Ammon's horn (tissue), 1 donor: ENCODE measurements around the gene NUTF2.
A peak's percentile ranks its signal among the peaks of the same experiment; 100 is the strongest.
"Not testable (repeated sequence)": the region's sequence is repeated elsewhere in the genome, so short reads cannot be mapped to it uniquely, and the experiment has no call there.

ENCODE experiments used
- DNase-seq: peaks from one replicate; pipeline ENCODE4 v3.0.0-alpha.2; 2016; ENCODE audit warnings: low spot score

The NUTF2 gene

GRCh38 chr16:67885545-67885944, 38.8 kb downstream of the NUTF2 start:
- no peak for DNase-seq

- DNase-seq = no peak
Observed at GRCh38 chr16:67885976-67886375, 39.2 kb downstream of the NUTF2 start.

- DNase-seq = no peak
Observed at GRCh38 chr16:67886387-67886786, 39.7 kb downstream of the NUTF2 start.

- no peak for DNase-seq
Observed at GRCh38 chr16:67888331-67888730, 41.6 kb downstream of the NUTF2 start.

- no peak for DNase-seq
Observed at GRCh38 chr16:67892375-67892774, 45.6 kb downstream of the NUTF2 start.

GRCh38 chr16:67892899-67893742, 46.4 kb downstream of the NUTF2 start, which contains the start of gene PSKH1:
TSS of gene PSKH1 (plus strand) at chr16:67893254. CDS start at chr16:67908750, 15,496 bp downstream.
- peak; percentile 98 for DNase-seq

- DNase-seq = no peak
Observed at GRCh38 chr16:67893743-67894399, 47.1 kb downstream of the NUTF2 start.

GRCh38 chr16:67897231-67897630, 50.5 kb downstream of the NUTF2 start:
- peak; percentile 65 for DNase-seq

GRCh38 chr16:67901734-67902133, 55.0 kb downstream of the NUTF2 start:
- DNase-seq = no peak

GRCh38 chr16:67902831-67903230, 56.1 kb downstream of the NUTF2 start:
- no peak for DNase-seq

- DNase-seq = no peak
Observed at GRCh38 chr16:67907397-67908180, 60.9 kb downstream of the NUTF2 start.

GRCh38 chr16:67909056-67909742, 62.5 kb downstream of the NUTF2 start:
- DNase-seq = peak; percentile 1

- DNase-seq = peak; percentile 97
Observed at GRCh38 chr16:67910158-67910557, 63.4 kb downstream of the NUTF2 start.

GRCh38 chr16:67914758-67915495, 68.2 kb downstream of the NUTF2 start:
- DNase-seq = no peak

GRCh38 chr16:67915496-67915769, 68.7 kb downstream of the NUTF2 start:
- DNase-seq = not testable (repeated sequence)

GRCh38 chr16:67915831-67916723, 69.3 kb downstream of the NUTF2 start:
- peak; percentile 1 for DNase-seq

- peak; percentile 80 for DNase-seq
Observed at GRCh38 chr16:67917140-67917851, 70.6 kb downstream of the NUTF2 start.

- peak; percentile 41 for DNase-seq
Observed at GRCh38 chr16:67917852-67918236, 71.1 kb downstream of the NUTF2 start.

GRCh38 chr16:67919622-67920221, 73.0 kb downstream of the NUTF2 start:
- DNase-seq = peak; percentile 2
